8988T (cell line): ENCODE results near the gene LRP1B.

ENCODE experiments used
- DNase-seq: peaks from one replicate; pipeline ENCODE4 v3.0.0; 2011

The LRP1B gene

DNA sequence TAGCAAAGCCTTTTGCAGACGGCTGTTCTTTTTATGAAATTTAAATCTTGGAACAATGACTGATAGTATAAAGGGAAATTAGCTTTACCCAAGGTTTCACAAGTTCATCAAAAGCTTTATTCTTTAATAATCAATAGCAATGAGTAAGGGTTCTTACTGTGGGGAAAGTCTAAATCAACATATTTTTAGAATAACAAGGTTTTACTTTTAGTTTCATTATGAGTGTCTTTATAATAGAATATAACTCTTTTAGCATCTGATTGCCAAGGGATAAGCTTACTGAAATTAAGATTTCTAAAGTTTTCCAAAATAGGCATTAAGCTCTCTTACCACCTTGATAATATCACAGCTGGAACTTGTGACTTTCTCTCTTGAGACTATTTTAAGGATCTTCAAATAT, 1489.7 kb downstream of the LRP1B start:
- no peak for DNase-seq

DNA sequence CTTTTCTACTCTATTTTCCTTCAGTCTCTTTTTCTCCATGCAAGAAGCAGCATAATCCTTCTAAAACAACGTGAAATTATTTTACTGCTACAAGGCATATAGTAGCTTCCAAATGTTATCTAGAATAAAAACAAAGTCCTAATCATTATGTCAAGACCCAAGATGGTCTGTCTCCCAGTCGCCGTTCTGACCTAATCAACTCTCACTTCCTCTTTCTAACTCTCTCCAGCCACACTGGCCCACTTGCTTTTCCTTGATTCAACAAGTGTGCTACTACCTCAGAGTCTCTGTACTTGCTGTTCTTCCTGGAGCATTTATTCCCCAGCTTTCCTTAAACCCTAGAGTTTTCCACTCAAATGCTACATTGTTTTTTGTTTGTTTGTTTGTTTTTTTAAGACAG, 1491.2 kb downstream of the LRP1B start:
- no peak for DNase-seq

DNA sequence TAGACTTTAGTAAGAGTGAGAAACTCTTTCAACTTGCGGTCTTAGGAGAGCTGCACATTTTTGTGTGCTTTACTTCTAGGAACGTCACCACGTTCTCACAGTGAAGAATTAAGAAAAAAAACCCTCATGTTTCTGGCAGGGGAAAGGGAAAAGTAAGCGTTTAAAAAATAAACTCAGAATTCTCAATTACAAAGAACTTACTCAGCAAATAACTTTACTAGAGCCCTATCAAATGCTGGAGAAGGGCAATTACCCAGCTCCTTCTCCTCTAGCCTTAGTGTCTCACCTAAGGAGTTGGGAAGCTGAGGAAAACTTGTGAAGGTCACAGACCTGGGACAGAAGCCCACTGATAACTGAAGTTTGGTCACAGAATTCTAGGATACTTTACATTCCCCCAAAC, 1500.3 kb downstream of the LRP1B start:
- DNase-seq, result no peak

DNA sequence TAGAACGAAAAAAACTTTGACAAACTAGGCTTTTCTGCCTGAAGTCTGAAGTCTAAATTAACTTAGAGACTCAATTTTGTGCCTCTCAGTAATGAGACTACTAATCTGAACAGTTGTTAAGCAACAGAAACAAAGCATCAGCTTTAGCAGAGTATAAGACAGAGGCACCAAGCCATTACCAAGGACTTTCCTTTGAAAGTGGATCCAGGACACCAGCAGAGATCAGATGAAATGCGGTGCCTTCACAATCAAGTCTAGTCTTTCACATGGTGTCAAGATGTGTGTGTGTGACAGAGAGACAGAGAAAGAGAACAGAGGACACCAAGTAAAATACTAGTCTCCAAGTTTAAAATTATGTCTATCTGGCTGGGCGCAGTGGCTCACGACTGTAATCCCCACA, 1502.9 kb downstream of the LRP1B start:
- no peak for DNase-seq

DNA sequence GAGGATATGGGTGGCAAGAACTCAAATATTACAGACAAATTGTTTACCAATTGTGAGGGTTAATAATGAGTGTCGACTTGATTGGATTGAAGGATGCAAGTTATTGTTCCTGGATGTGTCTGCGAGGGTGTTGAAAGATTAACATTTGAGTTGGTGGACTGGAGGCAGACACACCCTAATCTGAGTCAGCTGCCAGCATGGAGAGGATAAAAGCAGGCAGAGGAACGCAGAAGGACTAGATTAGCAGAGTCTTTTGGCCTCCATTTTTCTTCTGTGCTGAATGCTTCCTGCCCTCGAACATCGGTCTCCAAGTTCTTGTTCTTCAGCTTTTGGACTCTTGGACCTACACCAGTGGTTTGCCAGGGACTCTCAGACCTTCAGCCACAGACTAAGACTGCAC, 1503.7 kb downstream of the LRP1B start:
- no peak for DNase-seq

- no peak for DNase-seq
Measured at GRCh38 chr2:140624200-140624599, 1506.6 kb downstream of the LRP1B start.

DNA sequence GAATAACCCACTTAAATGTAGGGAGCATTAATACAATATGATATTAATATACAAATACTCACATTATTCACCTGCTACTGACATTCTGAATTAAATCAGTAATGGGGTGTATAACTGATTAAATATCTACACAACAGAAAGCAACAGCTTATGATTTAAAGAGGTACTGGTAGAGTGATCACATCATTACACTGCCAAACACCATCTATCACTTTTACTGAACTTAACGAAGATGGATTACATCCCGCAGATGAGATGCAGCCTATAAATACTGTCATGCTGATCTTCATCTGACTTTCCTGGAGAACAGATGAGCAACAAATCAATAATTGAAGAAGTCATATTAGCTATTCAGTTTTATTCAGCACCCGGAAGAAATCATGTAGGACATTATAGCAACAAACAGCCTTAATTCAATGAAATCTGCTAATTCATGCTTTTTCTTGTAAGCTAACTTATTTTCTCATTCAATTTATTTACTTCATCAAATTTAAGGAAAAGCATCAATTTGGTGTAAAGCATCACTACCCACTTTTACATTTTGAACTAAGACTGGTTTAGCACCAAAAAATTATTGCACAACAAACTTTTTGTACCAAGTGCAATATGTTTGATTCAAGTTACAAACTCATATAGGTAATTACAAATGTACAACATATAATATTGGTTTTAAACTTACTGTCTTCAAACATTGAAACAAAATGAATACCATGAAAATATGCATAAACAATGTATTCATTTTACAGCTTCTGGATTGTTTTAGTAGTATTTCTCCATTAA, 1509.0 kb downstream of the LRP1B start:
- DNase-seq, result no peak

DNA sequence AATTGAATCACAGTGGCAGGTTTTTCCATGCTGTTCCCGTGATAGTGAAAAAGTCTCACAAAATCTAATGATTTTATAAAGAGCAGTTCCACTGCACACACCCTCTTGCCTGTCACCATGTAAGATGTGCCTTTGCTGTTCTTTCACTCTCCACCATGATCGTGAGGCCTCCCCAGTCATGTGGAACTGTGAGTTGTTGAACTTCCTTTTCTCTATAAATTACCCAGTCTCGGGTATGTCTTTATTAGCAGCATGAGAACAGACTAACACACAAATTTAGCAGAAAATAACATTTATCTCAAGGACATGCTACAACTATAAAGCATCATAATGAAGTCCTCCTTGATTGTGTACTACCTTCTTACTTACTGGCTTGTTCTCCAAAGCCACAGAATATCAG, 1526.0 kb downstream of the LRP1B start:
- DNase-seq, result no peak

- no peak for DNase-seq
Measured at GRCh38 chr2:140604096-140604495, 1526.7 kb downstream of the LRP1B start.

- DNase-seq, result no peak
Measured at GRCh38 chr2:140603416-140603815, 1527.4 kb downstream of the LRP1B start.

DNA sequence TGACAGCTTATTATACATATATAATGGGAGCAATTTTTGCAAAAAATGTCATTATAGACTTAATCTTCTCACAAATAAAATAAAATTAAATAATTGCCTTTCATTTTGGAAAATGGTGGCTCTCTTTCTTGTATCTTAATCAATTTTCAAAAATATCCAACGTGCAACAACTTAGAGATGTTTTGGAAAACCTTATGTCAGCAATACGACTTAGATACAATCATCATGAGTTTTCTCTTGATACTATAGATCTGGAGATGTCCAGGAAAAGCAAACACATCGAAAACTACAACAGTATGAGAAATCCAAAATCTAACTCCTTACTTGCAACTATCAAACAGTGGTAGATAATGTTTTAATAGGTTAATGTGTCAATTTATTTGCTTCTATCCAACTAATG, 1529.0 kb downstream of the LRP1B start:
- no peak for DNase-seq

DNA sequence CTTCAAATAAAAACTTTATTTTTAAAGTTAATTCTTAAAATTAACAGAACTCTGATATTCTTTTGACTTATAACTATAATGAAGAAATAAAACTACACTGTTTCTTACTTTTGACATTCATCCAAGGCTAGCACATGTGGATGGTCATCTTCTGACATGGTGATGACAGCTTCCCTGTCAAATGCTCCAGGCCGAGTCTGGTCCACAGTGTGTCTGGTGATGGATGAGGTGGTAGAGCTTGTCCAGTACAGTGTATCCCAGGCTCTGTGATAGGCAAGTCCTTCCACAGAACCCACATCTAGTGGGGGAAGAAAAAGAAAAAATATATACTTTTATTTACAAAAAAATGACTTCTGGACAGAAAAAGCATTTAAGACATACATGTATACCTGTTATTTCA, 1529.5 kb downstream of the LRP1B start:
- DNase-seq, result no peak

- DNase-seq, result no peak
Measured at GRCh38 chr2:140600116-140600515, 1530.7 kb downstream of the LRP1B start.

- DNase-seq, result no peak
Measured at GRCh38 chr2:140597836-140598235, 1533.0 kb downstream of the LRP1B start.

DNA sequence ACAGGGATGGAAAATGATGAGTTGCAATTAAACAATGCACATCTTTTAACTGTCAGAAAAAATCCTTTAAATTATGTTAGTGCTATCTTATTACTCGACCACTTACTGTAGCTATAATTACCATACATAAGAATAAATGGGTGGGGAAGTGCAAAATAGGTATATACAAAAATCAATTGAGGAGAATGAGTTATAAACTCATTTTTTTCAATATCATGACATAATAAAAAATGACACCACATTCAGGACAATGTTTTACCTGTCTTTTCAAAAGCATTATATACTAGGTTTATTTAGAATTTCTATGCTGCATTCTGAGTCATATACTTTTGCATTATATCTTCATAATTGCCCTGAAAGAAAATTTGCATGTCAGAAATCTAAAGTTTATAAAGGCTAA, 1533.6 kb downstream of the LRP1B start:
- DNase-seq, result no peak

DNA sequence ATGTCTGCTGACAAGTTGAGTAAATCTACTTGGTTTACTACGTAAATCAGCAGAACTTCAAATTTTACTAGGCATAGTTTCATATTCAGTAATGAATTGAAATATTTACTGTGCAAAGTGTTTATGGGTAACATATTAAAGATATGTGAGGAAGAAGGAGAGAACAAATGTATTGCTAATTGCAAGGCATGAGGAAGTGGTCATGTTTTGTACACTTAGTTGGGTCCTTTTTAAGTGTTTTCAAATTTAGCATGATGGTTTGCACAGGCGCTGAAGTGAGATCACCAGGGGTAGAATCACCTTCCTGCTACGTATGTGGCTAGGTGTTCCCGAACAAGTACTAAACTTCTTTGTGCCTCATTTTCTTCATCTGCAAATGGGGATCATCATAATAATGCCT, 1534.4 kb downstream of the LRP1B start:
- no peak for DNase-seq

DNA sequence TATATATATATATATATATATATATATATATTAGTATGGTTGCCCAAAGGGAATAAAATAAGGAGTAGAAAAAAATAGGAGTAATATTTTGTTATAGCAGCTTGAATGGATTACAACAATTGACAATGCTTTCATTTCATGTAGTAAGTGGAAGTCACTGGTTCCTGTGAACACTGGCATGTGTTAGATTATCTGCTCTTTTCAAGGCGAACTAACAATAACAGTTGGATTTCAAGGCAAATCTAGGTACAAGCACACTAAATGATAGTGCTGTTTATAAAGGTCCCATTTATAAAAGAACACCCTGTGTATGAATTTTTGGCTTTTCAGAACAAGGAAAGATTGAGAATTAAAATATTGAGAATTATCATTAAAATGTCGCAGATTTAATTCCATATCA, 1535.7 kb downstream of the LRP1B start:
- no peak for DNase-seq

- no peak for DNase-seq
Measured at GRCh38 chr2:140593132-140593531, 1537.7 kb downstream of the LRP1B start.

DNA sequence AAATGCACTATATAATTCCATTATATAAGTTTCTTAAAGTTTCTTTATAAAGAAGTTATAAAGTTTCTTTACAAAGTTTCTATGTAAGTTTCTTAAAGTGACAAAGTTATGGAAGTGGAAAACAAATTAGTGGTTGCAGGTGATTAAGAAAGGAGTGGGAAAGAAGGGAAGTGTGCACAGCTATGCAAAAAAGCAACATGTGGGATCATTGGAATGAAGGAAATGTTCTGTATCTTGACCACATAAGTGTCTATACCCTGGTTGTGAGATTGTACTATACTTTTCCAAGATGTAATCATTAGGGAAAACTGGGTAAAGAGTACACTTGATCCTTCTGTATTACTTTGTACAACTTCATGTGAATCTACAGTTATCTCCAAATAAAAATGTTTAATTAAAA, 1541.1 kb downstream of the LRP1B start:
- DNase-seq, result no peak

- DNase-seq, result no peak
Measured at GRCh38 chr2:140589273-140589672, 1541.5 kb downstream of the LRP1B start.

GRCh38 chr2:140586379-140586778, 1544.4 kb downstream of the LRP1B start:
- no peak for DNase-seq

DNA sequence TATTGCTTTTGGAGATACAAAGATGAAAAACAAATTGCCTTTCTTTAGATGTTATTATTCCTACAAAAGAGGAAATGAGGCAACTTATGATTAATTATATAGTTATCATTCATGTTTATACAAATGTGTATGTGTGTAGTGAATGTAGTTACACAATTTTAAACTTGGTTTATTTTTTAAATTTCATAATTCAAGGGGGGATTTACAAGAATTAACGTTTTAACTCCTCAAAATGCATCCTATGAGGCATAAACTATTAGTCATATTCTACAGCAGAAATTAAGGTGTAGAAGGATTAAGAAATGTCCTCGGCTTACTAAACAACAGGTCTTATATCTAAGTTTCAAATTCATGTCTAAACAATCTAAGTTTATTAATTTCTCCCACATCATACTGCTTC, 1545.8 kb downstream of the LRP1B start:
- no peak for DNase-seq

- no peak for DNase-seq
Measured at GRCh38 chr2:140584471-140584870, 1546.3 kb downstream of the LRP1B start.

GRCh38 chr2:140580532-140581151, 1550.2 kb downstream of the LRP1B start:
- DNase-seq, result no peak

GRCh38 chr2:140577453-140577852, 1553.4 kb downstream of the LRP1B start:
- DNase-seq, result no peak
